Glutamatergic neuron (in vitro differentiated cells): ENCODE results near the gene AMMECR1. TPM values are rescaled to one million over a fixed set of nuclear protein-coding genes. Genes with fewer than 3 reads are reported as not detected.

Experiments used
- DNase-seq: peaks from one replicate; pipeline ENCODE4 v3.0.0; 2022
- H3K27ac Mint-ChIP-seq: one replicate; pipeline ENCODE4 v1.8.0; 2020; ENCODE audit warnings: mild to moderate bottlenecking, mixed read lengths, inconsistent platforms; ENCODE audit not compliant: unreplicated experiment
- H3K27me3 Mint-ChIP-seq: one replicate; pipeline ENCODE4 v1.8.0; 2020; ENCODE audit warnings: mild to moderate bottlenecking, moderate library complexity, mixed read lengths, inconsistent platforms; ENCODE audit not compliant: unreplicated experiment
- H3K36me3 Mint-ChIP-seq: one replicate; pipeline ENCODE4 v1.8.0; 2020; ENCODE audit warnings: mild to moderate bottlenecking, mixed read lengths, inconsistent platforms; ENCODE audit not compliant: unreplicated experiment
- H3K4me1 Mint-ChIP-seq: one replicate; pipeline ENCODE4 v1.8.0; 2020; ENCODE audit warnings: mild to moderate bottlenecking, low read depth, mixed read lengths, inconsistent platforms; ENCODE audit not compliant: unreplicated experiment
- H3K4me3 Mint-ChIP-seq: one replicate; pipeline ENCODE4 v1.8.0; 2020; ENCODE audit warnings: mild to moderate bottlenecking, mixed read lengths, inconsistent platforms; ENCODE audit not compliant: unreplicated experiment
- H3K9me3 Mint-ChIP-seq: one replicate; pipeline ENCODE4 v1.8.0; 2020; ENCODE audit warnings: mild to moderate bottlenecking, moderate library complexity, mixed read lengths, inconsistent platforms; ENCODE audit not compliant: unreplicated experiment
- CTCF ChIP-seq: fragments of 200-600 bp; sonication (generic); IDR thresholded peaks from one replicate; pipeline ENCODE4 v1.5.0; 2021; ENCODE audit not compliant: partially characterized antibody, unreplicated experiment
- total RNA-seq: library from RNA; stranded (reverse); fragmentation: NEBNext Ultra II Directional; extraction: Animal tissue kit (Norgen Biotek cat#: 25700); gene quantifications from one replicate; pipeline ENCODE4 v1.2.1, GENCODE V29; 2021; ENCODE audit not compliant: unreplicated experiment

The AMMECR1 gene
- total RNA-seq, 1 donor from 2014 or later: 2.3 TPM

GRCh38 chrX:110210417-110211139 is 107.3 kb downstream of the AMMECR1 start:
- Mint-ChIP-seq H3K4me1 (peaks cover 7% of the 10 kb centered on the region), H3K27me3 (no peaks in the 10 kb centered on the region), H3K4me3 (no peak overlapping the region), H3K9me3 (peaks cover 2% of the 10 kb centered on the region), H3K36me3 (no peaks in the 10 kb centered on the region), H3K27ac (peak overlapping the region; percentile 81)
- no peak for DNase-seq
- no peak for TF ChIP-seq CTCF

GRCh38 chrX:110208092-110208491 is 109.8 kb downstream of the AMMECR1 start:
- peaks cover 11% of the 10 kb centered on the region for H3K4me1 Mint-ChIP-seq
- no peak overlapping the region for H3K27ac Mint-ChIP-seq
- DNase-seq: no peak
- H3K36me3 Mint-ChIP-seq: no peaks in the 10 kb centered on the region
- TF ChIP-seq CTCF: no peak
- no peak overlapping the region for H3K4me3 Mint-ChIP-seq
- peaks cover 2% of the 10 kb centered on the region for H3K9me3 Mint-ChIP-seq
- no peaks in the 10 kb centered on the region for H3K27me3 Mint-ChIP-seq

- H3K27ac Mint-ChIP-seq: no peak overlapping the region
- no peaks in the 10 kb centered on the region for H3K27me3 Mint-ChIP-seq
- no peak for DNase-seq
- H3K4me3 Mint-ChIP-seq: no peak overlapping the region
- no peaks in the 10 kb centered on the region for H3K36me3 Mint-ChIP-seq
- H3K9me3 Mint-ChIP-seq: peaks cover 2% of the 10 kb centered on the region
- peaks cover 4% of the 10 kb centered on the region for H3K4me1 Mint-ChIP-seq
- no peak for TF ChIP-seq CTCF
Observed at GRCh38 chrX:110204986-110205385, 112.9 kb downstream of the AMMECR1 start.

- DNase-seq: no peak
- no peak overlapping the region for H3K4me3 Mint-ChIP-seq
- H3K9me3 Mint-ChIP-seq: no peaks in the 10 kb centered on the region
- H3K4me1 Mint-ChIP-seq: peaks cover 4% of the 10 kb centered on the region
- no peaks in the 10 kb centered on the region for H3K27me3 Mint-ChIP-seq
- H3K27ac Mint-ChIP-seq: no peak overlapping the region
- TF ChIP-seq CTCF: no peak
- H3K36me3 Mint-ChIP-seq: no peaks in the 10 kb centered on the region
Observed at GRCh38 chrX:110201799-110202198, 116.1 kb downstream of the AMMECR1 start.

- no peaks in the 10 kb centered on the region for H3K36me3 Mint-ChIP-seq
- H3K9me3 Mint-ChIP-seq: no peaks in the 10 kb centered on the region
- no peaks in the 10 kb centered on the region for H3K27me3 Mint-ChIP-seq
- no peak for DNase-seq
- no peaks in the 10 kb centered on the region for H3K4me1 Mint-ChIP-seq
- no peak overlapping the region for H3K4me3 Mint-ChIP-seq
- H3K27ac Mint-ChIP-seq: no peak overlapping the region
- no peak for TF ChIP-seq CTCF
Observed at GRCh38 chrX:110194977-110195376, 122.9 kb downstream of the AMMECR1 start.
